ENCODE results near the gene RAB28.

Gene RAB28

DNA sequence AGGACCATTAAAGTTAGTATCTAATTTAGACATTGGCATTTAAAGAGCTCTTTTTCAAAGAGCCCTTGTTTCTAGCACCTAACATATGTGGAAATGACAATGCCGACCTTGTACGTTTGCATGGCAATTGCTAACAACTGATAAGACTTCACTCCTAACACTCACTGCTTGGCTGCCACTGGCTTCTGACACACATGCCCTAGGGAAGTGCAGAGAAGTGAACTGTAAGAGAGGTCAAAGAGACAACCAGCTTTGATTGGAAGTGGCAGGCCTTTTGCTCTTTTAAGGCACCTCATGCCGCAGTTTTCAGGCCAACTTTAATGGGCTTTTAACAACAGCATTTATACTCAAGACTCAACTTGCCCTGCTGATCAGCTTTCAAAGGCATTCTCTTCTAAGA, 158.4 kb downstream of the RAB28 start:
- no peak overlapping the region for H2BK5ac ChIP-seq (ENCODE audit: low read length)
- H3K4me2 ChIP-seq (ENCODE audit: insufficient read depth, low read length, poor library complexity, severe bottlenecking), result no peak overlapping the region
- H3K4ac ChIP-seq (ENCODE audit: low read length), result no peak overlapping the region
- H2AFZ ChIP-seq (ENCODE audit: low read length), result no peak overlapping the region
- H3K27ac ChIP-seq (replicated peaks; ENCODE audit: low read length), result no peak overlapping the region
- no peak overlapping the region for H2AK5ac ChIP-seq (ENCODE audit: low read depth, low read length)
- H3K4me3 ChIP-seq (ENCODE audit: low read length in 2 of 2), result no peak overlapping the region
- no peaks in the 10 kb centered on the region for H3K27me3 ChIP-seq (ENCODE audit: control insufficient read depth in 3 of 3, insufficient read depth in 3 of 3, low read depth in 1 of 3, low read length in 3 of 3)
- H3K36me3 ChIP-seq (replicated peaks in 1 of 2; ENCODE audit: control insufficient read depth in 2 of 2, insufficient read depth in 2 of 2, low read length in 2 of 2), result peaks cover 5 to 9% of the 10 kb centered on the region in 2 donors
- peaks cover 0 to 3% of the 10 kb centered on the region in 2 donors for H3K9me3 ChIP-seq (replicated peaks in 1 of 2; ENCODE audit: control insufficient read depth in 2 of 2, insufficient read depth in 1 of 2, low read depth in 1 of 2, low read length in 2 of 2)
- DNase-seq (ENCODE audit: low spot score), result no peak
- H3K18ac ChIP-seq (ENCODE audit: low read length), result no peak overlapping the region
- no peak overlapping the region for H3K9ac ChIP-seq (ENCODE audit: low read depth, low read length, poor library complexity)
- no peak overlapping the region for H3K14ac ChIP-seq (ENCODE audit: low read length)
- no peak overlapping the region for H4K91ac ChIP-seq (ENCODE audit: low read depth, low read length, poor library complexity)
- no peak overlapping the region for H3K23ac ChIP-seq (ENCODE audit: low read depth, low read length, poor library complexity)
- H2BK12ac ChIP-seq (ENCODE audit: low read length), result no peak overlapping the region
- no peak overlapping the region for H2BK15ac ChIP-seq (ENCODE audit: low read length)
- no CpG with 5 or more reads among the region's 3 CpGs for WGBS, 2 donors (ENCODE audit: extremely low coverage in 2 of 2, insufficient read length in 2 of 2, insufficient replicate concordance in 1 of 2)
- no peak overlapping the region for H4K8ac ChIP-seq (ENCODE audit: low read depth, low read length)
- H3K4me1 ChIP-seq (ENCODE audit: control insufficient read depth in 2 of 2, insufficient read depth in 1 of 2, low read depth in 1 of 2, low read length in 2 of 2), result peaks cover 0 to 2% of the 10 kb centered on the region in 2 donors
- H2BK120ac ChIP-seq (ENCODE audit: low read depth, low read length), result no peak overlapping the region
- no peaks in the 10 kb centered on the region for H3K79me1 ChIP-seq (ENCODE audit: low read depth, low read length)

DNA sequence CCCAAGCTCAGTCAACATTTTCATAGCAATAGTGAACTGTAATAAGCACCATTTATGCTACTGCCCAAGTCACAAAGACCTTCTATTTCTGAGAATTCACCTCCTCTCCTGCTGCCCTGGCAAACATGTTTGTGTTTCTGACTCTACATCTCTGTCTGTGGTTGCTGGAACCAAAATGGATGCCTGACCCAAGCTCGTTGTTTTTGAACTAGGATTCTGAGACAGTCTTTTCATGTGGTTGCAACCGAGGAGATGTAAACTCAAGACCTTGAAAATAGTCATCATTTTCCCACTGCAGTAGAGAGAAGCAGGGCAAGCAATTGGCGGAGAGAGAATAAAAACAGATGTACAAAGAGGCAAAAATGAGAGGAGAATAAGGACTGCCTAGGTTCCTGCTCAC, 160.2 kb downstream of the RAB28 start:
- no CpG with 5 or more reads among the region's 3 CpGs for WGBS, 2 donors (ENCODE audit: extremely low coverage in 2 of 2, insufficient read length in 2 of 2, insufficient replicate concordance in 1 of 2)
- Histone ChIP-seq H3K4me1 (ENCODE audit: control insufficient read depth in 2 of 2, insufficient read depth in 1 of 2, low read depth in 1 of 2, low read length in 2 of 2) (peaks cover 0 to 2% of the 10 kb centered on the region in 2 donors), H3K9ac (ENCODE audit: low read depth, low read length, poor library complexity) (no peak overlapping the region), H2AFZ (ENCODE audit: low read length) (peak overlapping the region; percentile 36), H2BK12ac (ENCODE audit: low read length) (no peak overlapping the region), H3K4ac (ENCODE audit: low read length) (no peak overlapping the region), H3K4me3 (ENCODE audit: low read length in 2 of 2) (no peak overlapping the region), H2AK5ac (ENCODE audit: low read depth, low read length) (no peak overlapping the region), H3K18ac (ENCODE audit: low read length) (no peak overlapping the region), H3K4me2 (ENCODE audit: insufficient read depth, low read length, poor library complexity, severe bottlenecking) (no peak overlapping the region), H3K79me1 (ENCODE audit: low read depth, low read length) (no peaks in the 10 kb centered on the region), H3K9me3 (replicated peaks in 1 of 2; ENCODE audit: control insufficient read depth in 2 of 2, insufficient read depth in 1 of 2, low read depth in 1 of 2, low read length in 2 of 2) (peaks cover 0 to 3% of the 10 kb centered on the region in 2 donors), H2BK120ac (ENCODE audit: low read depth, low read length) (no peak overlapping the region), H2BK15ac (ENCODE audit: low read length) (no peak overlapping the region), H3K23ac (ENCODE audit: low read depth, low read length, poor library complexity) (no peak overlapping the region), H3K27ac (replicated peaks; ENCODE audit: low read length) (no peak overlapping the region), H4K8ac (ENCODE audit: low read depth, low read length) (no peak overlapping the region), H3K36me3 (replicated peaks in 1 of 2; ENCODE audit: control insufficient read depth in 2 of 2, insufficient read depth in 2 of 2, low read length in 2 of 2) (peaks cover 5 to 9% of the 10 kb centered on the region in 2 donors), H4K91ac (ENCODE audit: low read depth, low read length, poor library complexity) (no peak overlapping the region), H3K14ac (ENCODE audit: low read length) (no peak overlapping the region), H3K27me3 (ENCODE audit: control insufficient read depth in 3 of 3, insufficient read depth in 3 of 3, low read depth in 1 of 3, low read length in 3 of 3) (no peaks in the 10 kb centered on the region), H2BK5ac (ENCODE audit: low read length) (no peak overlapping the region)
- no peak for DNase-seq (ENCODE audit: low spot score)

DNA sequence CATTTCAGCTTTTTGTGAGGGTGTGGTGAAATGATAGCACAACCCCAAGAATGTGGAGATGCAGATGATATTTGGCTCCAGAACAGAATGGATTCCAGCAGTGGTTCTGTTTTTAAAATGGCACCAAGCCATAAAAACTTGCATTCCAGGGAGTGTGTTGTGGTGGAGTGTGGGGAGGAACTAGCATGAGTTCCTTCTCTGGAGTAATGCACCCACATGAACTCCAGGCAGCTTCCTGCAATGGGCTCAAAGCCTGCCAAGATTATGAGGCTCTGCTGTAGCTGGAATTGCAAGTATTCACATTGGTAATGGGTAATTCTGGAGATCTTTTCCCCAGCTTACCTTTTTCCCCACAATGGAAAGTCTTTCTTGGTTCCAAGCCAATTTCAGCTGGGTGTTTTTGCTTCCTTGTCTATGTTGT, 161.4 kb downstream of the RAB28 start:
- Histone ChIP-seq H4K91ac (ENCODE audit: low read depth, low read length, poor library complexity) (no peak overlapping the region), H3K27me3 (ENCODE audit: control insufficient read depth in 3 of 3, insufficient read depth in 3 of 3, low read depth in 1 of 3, low read length in 3 of 3) (no peaks in the 10 kb centered on the region), H3K4me1 (ENCODE audit: control insufficient read depth in 2 of 2, insufficient read depth in 1 of 2, low read depth in 1 of 2, low read length in 2 of 2) (peaks cover 0 to 2% of the 10 kb centered on the region in 2 donors), H3K27ac (replicated peaks; ENCODE audit: low read length) (no peak overlapping the region), H3K79me1 (ENCODE audit: low read depth, low read length) (no peaks in the 10 kb centered on the region), H3K9me3 (replicated peaks in 1 of 2; ENCODE audit: control insufficient read depth in 2 of 2, insufficient read depth in 1 of 2, low read depth in 1 of 2, low read length in 2 of 2) (peaks cover 0 to 3% of the 10 kb centered on the region in 2 donors), H2BK15ac (ENCODE audit: low read length) (no peak overlapping the region), H2AK5ac (ENCODE audit: low read depth, low read length) (no peak overlapping the region), H3K4me2 (ENCODE audit: insufficient read depth, low read length, poor library complexity, severe bottlenecking) (no peak overlapping the region), H2BK120ac (ENCODE audit: low read depth, low read length) (no peak overlapping the region), H3K23ac (ENCODE audit: low read depth, low read length, poor library complexity) (no peak overlapping the region), H3K14ac (ENCODE audit: low read length) (no peak overlapping the region), H4K8ac (ENCODE audit: low read depth, low read length) (no peak overlapping the region), H2BK12ac (ENCODE audit: low read length) (no peak overlapping the region), H3K9ac (ENCODE audit: low read depth, low read length, poor library complexity) (no peak overlapping the region), H3K18ac (ENCODE audit: low read length) (no peak overlapping the region), H2BK5ac (ENCODE audit: low read length) (no peak overlapping the region), H3K4ac (ENCODE audit: low read length) (no peak overlapping the region), H2AFZ (ENCODE audit: low read length) (no peak overlapping the region), H3K4me3 (ENCODE audit: low read length in 2 of 2) (no peak overlapping the region), H3K36me3 (replicated peaks in 1 of 2; ENCODE audit: control insufficient read depth in 2 of 2, insufficient read depth in 2 of 2, low read length in 2 of 2) (peaks cover 5 to 9% of the 10 kb centered on the region in 2 donors)
- DNase-seq (ENCODE audit: low spot score), result no peak

All from neuronal stem cell (in vitro differentiated cells).